HEK293 (cell line): ENCODE results near the gene PRMT5.

Source experiments
- CTCF ChIA-PET: fragments of 350-600 bp; formaldehyde crosslinking; extraction: SDS; loops from one replicate; lab custom pipeline; 2021; ENCODE audit warnings: antibody characterized with exemption; lab: Yijun Ruan, JAX
- POLR2A ChIA-PET: fragments of 300-600 bp; formaldehyde crosslinking; extraction: SDS; loops from one replicate; lab custom pipeline; 2020; ENCODE audit warnings: antibody characterized with exemption, inconsistent platforms; lab: Yijun Ruan, JAX
- H3K27ac ChIP-seq: fragments of 200-500 bp; sonication (Bioruptor generic); 2 replicates; pipeline ENCODE4 v1.5.1; 2014; ENCODE audit warnings: low read depth, low read length, control low read depth, inconsistent platforms; ENCODE audit errors: extremely low read depth
- H3K36me3 ChIP-seq, 2 experiments: fragments of 200-500 bp in 1 of 2; sonication (Bioruptor generic) in 1 of 2; 1 replicate in 1 of 2; 2 replicates in 1 of 2; pipeline ENCODE4 v1.5.1; 2014 to 2017; ENCODE audit warnings: inconsistent platforms in 2 of 2, low read length in 2 of 2; ENCODE audit not compliant: control insufficient read depth in 2 of 2, insufficient read depth in 1 of 2
- H3K4me1 ChIP-seq: fragments of 200-500 bp; sonication (Bioruptor generic); 2 replicates; pipeline ENCODE4 v1.5.1; 2014; ENCODE audit warnings: mild to moderate bottlenecking, low read length, inconsistent platforms; ENCODE audit not compliant: control insufficient read depth, insufficient read depth
- H3K4me3 ChIP-seq: 2 replicates; pipeline ENCODE4 v1.5.1; 2011; ENCODE audit warnings: low read depth, mild to moderate bottlenecking, control low read depth, low read length, moderate library complexity
- H3K9me3 ChIP-seq: fragments of 200-500 bp; sonication (Bioruptor generic); 2 replicates; pipeline ENCODE4 v1.5.1; 2014; ENCODE audit warnings: low read depth, low read length, inconsistent platforms; ENCODE audit not compliant: control insufficient read depth, insufficient read depth
- BCL11A ChIP-seq: fragments of 450-650 bp; formaldehyde crosslinking; IDR thresholded peaks from 2 replicates; pipeline ENCODE4 v1.5.1; 2016; ENCODE audit warnings: low read depth, missing biosample characterization, missing genetic modification characterization
- PRDM1 ChIP-seq: fragments of 450-650 bp; formaldehyde crosslinking; IDR thresholded peaks from 2 replicates; pipeline ENCODE4; 2016; ENCODE audit warnings: missing biosample characterization, missing genetic modification characterization
- REST ChIP-seq: fragments of 450-650 bp; formaldehyde crosslinking; IDR thresholded peaks from 2 replicates; pipeline ENCODE4 v1.5.1; 2016; ENCODE audit warnings: missing biosample characterization, missing genetic modification characterization
- ZBTB26 ChIP-seq: fragments of 450-650 bp; formaldehyde crosslinking; optimal IDR thresholded peaks from 2 replicates; pipeline ENCODE3; 2016; ENCODE audit warnings: missing biosample characterization, mild to moderate bottlenecking, missing genetic modification characterization
- ZNF175 ChIP-seq: fragments of 450-650 bp; formaldehyde crosslinking; IDR thresholded peaks from 2 replicates; pipeline ENCODE4 v1.5.1; 2016; ENCODE audit warnings: missing biosample characterization, missing genetic modification characterization
- ZNF221 ChIP-seq: fragments of 450-650 bp; formaldehyde crosslinking; IDR thresholded peaks from 2 replicates; pipeline ENCODE4 v1.5.1; 2017; ENCODE audit warnings: missing biosample characterization, missing genetic modification characterization, borderline replicate concordance
- ZNF26 ChIP-seq: fragments of 450-650 bp; formaldehyde crosslinking; IDR thresholded peaks from 2 replicates; pipeline ENCODE4 v1.5.1; 2016; ENCODE audit warnings: missing biosample characterization, missing genetic modification characterization
- ZNF416 ChIP-seq: fragments of 450-650 bp; formaldehyde crosslinking; IDR thresholded peaks from 2 replicates; pipeline ENCODE4 v1.5.1; 2016; ENCODE audit warnings: missing biosample characterization, missing genetic modification characterization
- ZNF629 ChIP-seq: fragments of 450-650 bp; formaldehyde crosslinking; IDR thresholded peaks from 2 replicates; pipeline ENCODE4 v1.5.1; 2017; ENCODE audit warnings: missing biosample characterization, missing genetic modification characterization
- TF ChIP-seq, protein P1 (sequence below): fragments of 450-650 bp; formaldehyde crosslinking; IDR thresholded peaks from 2 replicates; pipeline ENCODE4 v1.5.1; 2016; ENCODE audit warnings: missing biosample characterization, missing genetic modification characterization

The PRMT5 gene

DNA sequence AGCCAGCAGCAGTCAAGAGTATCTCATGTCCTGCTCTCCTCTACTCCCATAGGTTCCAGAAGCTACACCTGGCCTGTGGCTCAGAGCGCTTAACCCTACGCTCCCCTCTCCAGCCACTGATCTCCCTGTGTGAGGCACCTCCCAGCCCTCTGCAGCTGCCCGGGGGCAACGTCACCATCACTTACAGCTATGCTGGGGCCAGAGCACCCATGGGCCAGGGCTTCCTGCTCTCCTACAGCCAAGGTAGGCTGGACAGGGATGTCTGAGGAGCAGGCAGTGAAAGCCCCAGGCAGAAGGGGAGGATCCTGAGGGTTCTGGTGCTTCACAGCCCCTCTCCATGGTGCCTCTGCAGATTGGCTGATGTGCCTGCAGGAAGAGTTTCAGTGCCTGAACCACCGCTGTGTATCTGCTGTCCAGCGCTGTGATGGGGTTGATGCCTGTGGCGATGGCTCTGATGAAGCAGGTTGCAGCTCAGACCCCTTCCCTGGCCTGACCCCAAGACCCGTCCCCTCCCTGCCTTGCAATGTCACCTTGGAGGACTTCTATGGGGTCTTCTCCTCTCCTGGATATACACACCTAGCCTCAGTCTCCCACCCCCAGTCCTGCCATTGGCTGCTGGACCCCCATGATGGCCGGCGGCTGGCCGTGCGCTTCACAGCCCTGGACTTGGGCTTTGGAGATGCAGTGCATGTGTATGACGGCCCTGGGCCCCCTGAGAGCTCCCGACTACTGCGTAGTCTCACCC, 54.0 kb downstream of the PRMT5 start:
- H3K27ac ChIP-seq = no peak overlapping the region
- peaks cover 9% of the 10 kb centered on the region for H3K4me1 ChIP-seq
- peaks cover 0 to 57% of the 10 kb centered on the region in 2 experiments; a peak in 2 of 3 replicates for H3K36me3 ChIP-seq
- ChIA-PET POLR2A (no interaction called here), CTCF (interaction anchor here (1.1 kb wide), 2 partner anchors 9 to 25 kb away, joined by 3 to 4 read pairs; no protein-coding TSS in a partner anchor)
- no peaks in the 10 kb centered on the region for H3K9me3 ChIP-seq
- no peak overlapping the region for H3K4me3 ChIP-seq
- TF ChIP-seq ZNF26 (no peak), REST (tag by site-specific recombination) (peak; percentile 90), PRDM1 (tag by site-specific recombination) (no peak), ZNF175 (no peak)

DNA sequence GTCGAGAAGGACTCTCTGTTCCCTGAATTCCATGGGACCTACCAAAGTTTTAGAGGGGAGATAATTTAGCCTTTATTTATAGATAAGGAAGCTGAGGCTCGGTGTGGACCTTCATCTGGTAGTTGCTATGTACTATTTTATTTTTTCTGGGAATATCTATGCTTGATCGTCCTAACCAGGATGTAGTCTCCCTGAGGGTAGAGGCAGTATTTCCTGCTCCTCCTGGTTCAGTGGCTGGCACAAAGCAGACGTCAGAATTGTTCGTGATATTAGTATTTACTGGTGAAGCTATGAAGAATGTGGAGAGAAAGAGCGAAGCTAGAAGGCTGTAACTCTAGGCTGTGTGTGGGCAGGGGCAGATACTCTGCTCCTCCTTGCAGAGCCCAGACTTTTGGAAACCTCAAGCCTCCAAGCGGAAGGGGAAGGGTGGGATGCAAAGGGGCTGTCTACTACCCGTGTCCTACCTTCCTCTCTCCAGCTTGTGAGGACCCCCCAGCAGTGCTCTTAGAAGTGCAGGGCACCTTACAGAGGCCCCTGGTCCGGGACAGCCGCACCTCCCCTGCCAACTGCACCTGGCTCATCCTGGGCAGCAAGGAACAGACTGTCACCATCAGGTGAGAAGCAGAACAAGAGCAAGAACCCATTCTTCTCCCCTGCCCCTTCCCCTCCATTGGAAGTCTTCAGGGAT, 56.2 kb downstream of the PRMT5 start:
- Histone ChIP-seq H3K36me3 (peaks cover 0 to 42% of the 10 kb centered on the region in 2 experiments; a peak in 1 of 3 replicates), H3K9me3 (no peaks in the 10 kb centered on the region), H3K4me3 (peak overlapping the region; percentile 74), H3K27ac (peak overlapping the region; percentile 87; the same call in 1 of the 2 replicates), H3K4me1 (peaks cover 9% of the 10 kb centered on the region)
- POLR2A ChIA-PET = interaction anchor here (0.6 kb wide), 2 partner anchors 29 to 48 kb away, joined by 3 to 4 read pairs; no protein-coding TSS in a partner anchor
- TF ChIP-seq ZNF175 = no peak
- TF ChIP-seq, protein P1, sequence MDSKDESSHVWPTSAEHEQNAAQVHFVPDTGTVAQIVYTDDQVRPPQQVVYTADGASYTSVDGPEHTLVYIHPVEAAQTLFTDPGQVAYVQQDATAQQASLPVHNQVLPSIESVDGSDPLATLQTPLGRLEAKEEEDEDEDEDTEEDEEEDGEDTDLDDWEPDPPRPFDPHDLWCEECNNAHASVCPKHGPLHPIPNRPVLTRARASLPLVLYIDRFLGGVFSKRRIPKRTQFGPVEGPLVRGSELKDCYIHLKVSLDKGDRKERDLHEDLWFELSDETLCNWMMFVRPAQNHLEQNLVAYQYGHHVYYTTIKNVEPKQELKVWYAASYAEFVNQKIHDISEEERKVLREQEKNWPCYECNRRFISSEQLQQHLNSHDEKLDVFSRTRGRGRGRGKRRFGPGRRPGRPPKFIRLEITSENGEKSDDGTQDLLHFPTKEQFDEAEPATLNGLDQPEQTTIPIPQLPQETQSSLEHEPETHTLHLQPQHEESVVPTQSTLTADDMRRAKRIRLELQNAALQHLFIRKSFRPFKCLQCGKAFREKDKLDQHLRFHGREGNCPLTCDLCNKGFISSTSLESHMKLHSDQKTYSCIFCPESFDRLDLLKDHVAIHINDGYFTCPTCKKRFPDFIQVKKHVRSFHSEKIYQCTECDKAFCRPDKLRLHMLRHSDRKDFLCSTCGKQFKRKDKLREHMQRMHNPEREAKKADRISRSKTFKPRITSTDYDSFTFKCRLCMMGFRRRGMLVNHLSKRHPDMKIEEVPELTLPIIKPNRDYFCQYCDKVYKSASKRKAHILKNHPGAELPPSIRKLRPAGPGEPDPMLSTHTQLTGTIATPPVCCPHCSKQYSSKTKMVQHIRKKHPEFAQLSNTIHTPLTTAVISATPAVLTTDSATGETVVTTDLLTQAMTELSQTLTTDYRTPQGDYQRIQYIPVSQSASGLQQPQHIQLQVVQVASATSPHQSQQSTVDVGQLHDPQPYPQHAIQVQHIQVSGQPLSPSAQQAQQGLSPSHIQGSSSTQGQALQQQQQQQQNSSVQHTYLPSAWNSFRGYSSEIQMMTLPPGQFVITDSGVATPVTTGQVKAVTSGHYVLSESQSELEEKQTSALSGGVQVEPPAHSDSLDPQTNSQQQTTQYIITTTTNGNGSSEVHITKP (tag by site-specific recombination) = peak; percentile 86
- TF ChIP-seq ZBTB26 (tag by site-specific recombination) = no peak
- TF ChIP-seq BCL11A (tag by site-specific recombination) = no peak
- no peak for TF ChIP-seq ZNF416 (tag by site-specific recombination)
- no peak for TF ChIP-seq ZNF221
- no peak for TF ChIP-seq ZNF629 (tag by site-specific recombination)
- CTCF ChIA-PET = interaction anchor here (0.6 to 4.5 kb wide), 30 partner anchors 9 to 977 kb away, joined by 3 to 55 read pairs (median 3); partner anchors contain the start of genes AJUBA, DAD1, OXA1L and REM2
